K562 (cell line): ENCODE measurements around the gene MLX. TPM values are rescaled to one million over a fixed set of nuclear protein-coding genes. Genes with fewer than 3 reads are reported as not detected.

Experiments used
- CC2D1A ChIP-seq: fragments of 450-650 bp; IDR thresholded peaks from 2 replicates; pipeline ENCODE4 v1.6.1; 2017; ENCODE audit warnings: mild to moderate bottlenecking
- HNRNPLL ChIP-seq: fragments of 200-400 bp; formaldehyde crosslinking; IDR thresholded peaks from 2 replicates; pipeline ENCODE4 v1.6.1; 2017; ENCODE audit warnings: low read length, low read depth, mild to moderate bottlenecking; ENCODE audit not compliant: poor library complexity, severe bottlenecking
- HOXB6 ChIP-seq: fragments of 250-450 bp; sonication (Bioruptor Pico); IDR thresholded peaks from 2 replicates; pipeline ENCODE4 v1.5.1; 2022; ENCODE audit warnings: mild to moderate bottlenecking, borderline replicate concordance
- IRF2 ChIP-seq: sonication (generic); formaldehyde crosslinking; IDR thresholded peaks from 2 replicates; pipeline ENCODE4 v1.8.1; 2022; ENCODE audit warnings: mild to moderate bottlenecking, missing genetic modification reagents
- L3MBTL2 ChIP-seq: fragments of 450-650 bp; IDR thresholded peaks from 2 replicates; pipeline ENCODE4 v1.6.1; 2016; ENCODE audit warnings: mild to moderate bottlenecking, moderate library complexity
- LARP7 ChIP-seq: fragments of 450-650 bp; IDR thresholded peaks from 2 replicates; pipeline ENCODE4 v1.6.1; 2016
- MYBL2 ChIP-seq, 2 experiments: fragments of 450-650 bp in 1 of 2; sonication (generic) in 1 of 2; formaldehyde crosslinking in 1 of 2; IDR thresholded peaks; 2 replicates each; pipeline versions ENCODE4 v1.6.1 to v1.8.1; 2017 to 2022; ENCODE audit warnings: borderline replicate concordance in 1 of 2, inconsistent platforms in 1 of 2, low read depth in 1 of 2, mild to moderate bottlenecking in 1 of 2, missing genetic modification reagents in 1 of 2, moderate library complexity in 1 of 2
- NFE2L1 ChIP-seq: fragments of 450-650 bp; IDR thresholded peaks from 2 replicates; pipeline ENCODE4 v1.6.1; 2016; ENCODE audit warnings: missing genetic modification characterization, low read depth, mild to moderate bottlenecking, missing compliant biosample characterization, moderate library complexity, borderline replicate concordance
- NR1H2 ChIP-seq: sonication (generic); formaldehyde crosslinking; IDR thresholded peaks from 2 replicates; pipeline ENCODE4 v1.4.0; 2020; ENCODE audit warnings: mild to moderate bottlenecking, missing genetic modification reagents
- NRF1 ChIP-seq, 2 experiments: fragments of 450-650 bp; IDR thresholded peaks in 1 of 2; conservative IDR thresholded peaks in 1 of 2; 2 replicates each; pipeline ENCODE4 v1.6.1; 2014; ENCODE audit warnings: mild to moderate bottlenecking in 2 of 2
- POLR2B ChIP-seq: fragments of 450-650 bp; IDR thresholded peaks from 2 replicates; pipeline ENCODE4 v1.6.1; 2018; ENCODE audit warnings: low read depth; ENCODE audit not compliant: partially characterized antibody
- SOX6 ChIP-seq: fragments of 450-650 bp; IDR thresholded peaks from 2 replicates; pipeline ENCODE4 v1.6.1; 2014; ENCODE audit warnings: mild to moderate bottlenecking
- TAF9B ChIP-seq: fragments of 450-650 bp; IDR thresholded peaks from 2 replicates; pipeline ENCODE4 v1.6.1; 2018; ENCODE audit warnings: mild to moderate bottlenecking; ENCODE audit not compliant: partially characterized antibody
- TOE1 ChIP-seq, 2 experiments: fragments of 450-650 bp in 1 of 2; sonication (generic) in 1 of 2; formaldehyde crosslinking in 1 of 2; IDR thresholded peaks; 2 replicates each; pipeline versions ENCODE4 v1.7.1 to v1.8.0; 2016 to 2022; ENCODE audit warnings: borderline replicate concordance in 2 of 2, mild to moderate bottlenecking in 2 of 2, antibody characterized with exemption in 1 of 2, inconsistent platforms in 1 of 2, low read depth in 1 of 2, missing genetic modification reagents in 1 of 2, moderate library complexity in 1 of 2
- ZNF263 ChIP-seq: sonication (generic); formaldehyde crosslinking; IDR thresholded peaks from 2 replicates; pipeline ENCODE4 v1.8.0; 2022; ENCODE audit warnings: mild to moderate bottlenecking, missing genetic modification reagents, borderline replicate concordance
- polyA plus RNA-seq, 8 experiments: library from polyadenylated mRNA; depleted of rRNA in 4 of 8; stranded (reverse) in 5 of 8; unstranded in 3 of 8; fragments of >200 nt; fragmentation: Nextera tagmentation in 2 of 8; fragmentation: Illumina TruSeq in 1 of 8; extraction: Ambion mirVana in 2 of 8; extraction: Trizol in 1 of 8; gene quantifications; 2 replicates each; pipeline versions ENCODE4 v1.2.1 to v1.2.3, GENCODE V29; 2011 to 2014; ENCODE audit warnings: inconsistent platforms in 1 of 8, missing spikeins in 1 of 8
- total RNA-seq, 7 experiments: library from RNA; depleted of rRNA in 6 of 7; stranded (reverse); fragments of >200 nt in 6 of 7; fragmentation: Illumina TruSeq in 2 of 7; extraction: Trizol in 2 of 7; gene quantifications; 2 replicates each; pipeline versions ENCODE4 v1.2.1 to v1.2.3, GENCODE V29; 2011 to 2021; ENCODE audit warnings: low replicate concordance in 1 of 7
- TF ChIP-seq, protein P1 (sequence below): fragments of 450-650 bp; IDR thresholded peaks from 2 replicates; pipeline ENCODE4 v1.7.1; 2018; ENCODE audit warnings: mild to moderate bottlenecking, low read depth; ENCODE audit not compliant: partially characterized antibody
- TF ChIP-seq, protein P2 (sequence below): fragments of 250-450 bp; sonication (Bioruptor Pico); IDR thresholded peaks from 2 replicates; pipeline ENCODE4 v1.8.0; 2022; ENCODE audit warnings: inconsistent platforms, mild to moderate bottlenecking, moderate library complexity, borderline replicate concordance
- TF ChIP-seq, protein P3 (sequence below): sonication (generic); formaldehyde crosslinking; IDR thresholded peaks from 2 replicates; pipeline ENCODE4 v1.8.0; 2022; ENCODE audit warnings: mild to moderate bottlenecking, low read depth, missing genetic modification reagents
- TF ChIP-seq, protein P4 (sequence below): fragments of 450-650 bp; IDR thresholded peaks from 2 replicates; pipeline ENCODE4 v1.6.1; 2017; ENCODE audit warnings: mild to moderate bottlenecking, moderate library complexity

The MLX gene
- total and polyA plus RNA-seq, 9 of the 15 experiments (the other 6 are each of a cell fraction or from before 2014, with no cell fraction given) = 42.9 to 100 (median 58.9) TPM

DNA sequence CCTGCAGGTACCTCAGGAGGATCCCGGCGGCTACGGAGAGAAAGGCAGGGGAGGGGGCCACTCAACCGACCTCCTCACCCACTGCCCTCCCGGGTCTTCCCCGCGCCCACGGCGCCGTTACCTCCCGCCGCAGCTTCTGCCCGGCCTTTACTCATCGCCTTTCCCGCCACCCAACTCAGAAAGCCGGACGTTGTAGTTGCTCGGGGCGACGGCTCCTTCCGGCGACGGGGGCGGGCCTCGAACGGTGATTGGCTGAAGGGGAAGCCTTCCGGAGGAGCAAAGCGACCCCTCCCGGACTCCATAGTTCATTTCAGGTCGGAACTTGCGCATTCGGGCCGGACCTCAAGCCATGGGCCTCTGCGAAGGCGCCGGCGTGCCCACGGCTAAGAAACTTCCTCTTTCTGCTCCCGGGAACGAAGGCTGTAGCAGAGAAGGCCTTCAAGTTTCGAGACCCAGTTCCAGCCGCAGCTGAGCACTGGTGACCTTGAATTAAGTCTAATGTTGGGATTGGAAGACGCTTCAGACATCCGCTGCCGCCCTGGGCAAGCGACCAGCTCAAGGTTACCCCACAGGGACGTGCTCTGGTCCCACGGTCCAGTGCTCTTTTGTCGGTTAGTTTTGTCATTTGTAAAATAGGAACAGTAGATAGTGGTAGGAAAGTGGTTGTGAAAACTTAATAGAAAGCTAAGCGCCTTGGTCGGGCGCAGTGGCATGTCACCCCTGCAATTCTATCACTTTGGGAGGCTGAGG lies 10.8 kb downstream of the MLX start, which contains the start of gene PSMC3IP (continued):
- TF ChIP-seq HOXB6 (CRISPR knock-in tag) (no peak), SOX6 (peak; percentile 17; the same call in 1 of the 2 replicates), HNRNPLL (peak; percentile 69), NR1H2 (no peak), POLR2B (peak; percentile 86), TAF9B (peak; percentile 78), LARP7 (0 out of 2 replicates have a peak, but pooled peaks have one; percentile 9), MYBL2 (IDR thresholded peaks at IDR 0.05; ENCODE audit: low read depth) (no peak), MYBL2 (CRISPR knock-in tag; IDR thresholded peaks at IDR 0.05; ENCODE audit: borderline replicate concordance) (no peak), NFE2L1 (tag) (no peak), L3MBTL2 (peak; percentile 94), ZNF263 (CRISPR knock-in tag) (0 out of 2 replicates have a peak, but pooled peaks have one; percentile 25), NRF1 (conservative IDR thresholded peaks at IDR 0.05 in 1 of 2, IDR thresholded peaks at IDR 0.05 in 1 of 2) (peak; percentile 88 to 90), TOE1 (IDR thresholded peaks at IDR 0.05; ENCODE audit: borderline replicate concordance) (peak; percentile 22; the same call in 1 of the 2 replicates), TOE1 (CRISPR knock-in tag; IDR thresholded peaks at IDR 0.05; ENCODE audit: borderline replicate concordance, low read depth) (no peak), IRF2 (CRISPR knock-in tag) (no peak), CC2D1A (no peak)
- TF ChIP-seq, protein P1, sequence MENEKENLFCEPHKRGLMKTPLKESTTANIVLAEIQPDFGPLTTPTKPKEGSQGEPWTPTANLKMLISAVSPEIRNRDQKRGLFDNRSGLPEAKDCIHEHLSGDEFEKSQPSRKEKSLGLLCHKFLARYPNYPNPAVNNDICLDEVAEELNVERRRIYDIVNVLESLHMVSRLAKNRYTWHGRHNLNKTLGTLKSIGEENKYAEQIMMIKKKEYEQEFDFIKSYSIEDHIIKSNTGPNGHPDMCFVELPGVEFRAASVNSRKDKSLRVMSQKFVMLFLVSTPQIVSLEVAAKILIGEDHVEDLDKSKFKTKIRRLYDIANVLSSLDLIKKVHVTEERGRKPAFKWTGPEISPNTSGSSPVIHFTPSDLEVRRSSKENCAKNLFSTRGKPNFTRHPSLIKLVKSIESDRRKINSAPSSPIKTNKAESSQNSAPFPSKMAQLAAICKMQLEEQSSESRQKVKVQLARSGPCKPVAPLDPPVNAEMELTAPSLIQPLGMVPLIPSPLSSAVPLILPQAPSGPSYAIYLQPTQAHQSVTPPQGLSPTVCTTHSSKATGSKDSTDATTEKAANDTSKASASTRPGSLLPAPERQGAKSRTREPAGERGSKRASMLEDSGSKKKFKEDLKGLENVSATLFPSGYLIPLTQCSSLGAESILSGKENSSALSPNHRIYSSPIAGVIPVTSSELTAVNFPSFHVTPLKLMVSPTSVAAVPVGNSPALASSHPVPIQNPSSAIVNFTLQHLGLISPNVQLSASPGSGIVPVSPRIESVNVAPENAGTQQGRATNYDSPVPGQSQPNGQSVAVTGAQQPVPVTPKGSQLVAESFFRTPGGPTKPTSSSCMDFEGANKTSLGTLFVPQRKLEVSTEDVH = peak; percentile 100
- TF ChIP-seq, protein P2, sequence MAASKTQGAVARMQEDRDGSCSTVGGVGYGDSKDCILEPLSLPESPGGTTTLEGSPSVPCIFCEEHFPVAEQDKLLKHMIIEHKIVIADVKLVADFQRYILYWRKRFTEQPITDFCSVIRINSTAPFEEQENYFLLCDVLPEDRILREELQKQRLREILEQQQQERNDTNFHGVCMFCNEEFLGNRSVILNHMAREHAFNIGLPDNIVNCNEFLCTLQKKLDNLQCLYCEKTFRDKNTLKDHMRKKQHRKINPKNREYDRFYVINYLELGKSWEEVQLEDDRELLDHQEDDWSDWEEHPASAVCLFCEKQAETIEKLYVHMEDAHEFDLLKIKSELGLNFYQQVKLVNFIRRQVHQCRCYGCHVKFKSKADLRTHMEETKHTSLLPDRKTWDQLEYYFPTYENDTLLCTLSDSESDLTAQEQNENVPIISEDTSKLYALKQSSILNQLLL = no peak
- TF ChIP-seq, protein P3, sequence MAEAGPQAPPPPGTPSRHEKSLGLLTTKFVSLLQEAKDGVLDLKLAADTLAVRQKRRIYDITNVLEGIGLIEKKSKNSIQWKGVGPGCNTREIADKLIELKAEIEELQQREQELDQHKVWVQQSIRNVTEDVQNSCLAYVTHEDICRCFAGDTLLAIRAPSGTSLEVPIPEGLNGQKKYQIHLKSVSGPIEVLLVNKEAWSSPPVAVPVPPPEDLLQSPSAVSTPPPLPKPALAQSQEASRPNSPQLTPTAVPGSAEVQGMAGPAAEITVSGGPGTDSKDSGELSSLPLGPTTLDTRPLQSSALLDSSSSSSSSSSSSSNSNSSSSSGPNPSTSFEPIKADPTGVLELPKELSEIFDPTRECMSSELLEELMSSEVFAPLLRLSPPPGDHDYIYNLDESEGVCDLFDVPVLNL (CRISPR knock-in tag) = peak; percentile 85; the same call in 1 of the 2 replicates
- TF ChIP-seq, protein P4, sequence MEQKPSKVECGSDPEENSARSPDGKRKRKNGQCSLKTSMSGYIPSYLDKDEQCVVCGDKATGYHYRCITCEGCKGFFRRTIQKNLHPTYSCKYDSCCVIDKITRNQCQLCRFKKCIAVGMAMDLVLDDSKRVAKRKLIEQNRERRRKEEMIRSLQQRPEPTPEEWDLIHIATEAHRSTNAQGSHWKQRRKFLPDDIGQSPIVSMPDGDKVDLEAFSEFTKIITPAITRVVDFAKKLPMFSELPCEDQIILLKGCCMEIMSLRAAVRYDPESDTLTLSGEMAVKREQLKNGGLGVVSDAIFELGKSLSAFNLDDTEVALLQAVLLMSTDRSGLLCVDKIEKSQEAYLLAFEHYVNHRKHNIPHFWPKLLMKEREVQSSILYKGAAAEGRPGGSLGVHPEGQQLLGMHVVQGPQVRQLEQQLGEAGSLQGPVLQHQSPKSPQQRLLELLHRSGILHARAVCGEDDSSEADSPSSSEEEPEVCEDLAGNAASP = peak; percentile 89
- TF ChIP-seq, all 486 proteins: peak for 134
